ENCODE data around the gene NCF2. TPM values are rescaled to one million over a fixed set of nuclear protein-coding genes. Genes with fewer than 3 reads are reported as not detected.

NCF2 gene
- total RNA-seq, 1 donor from 2014 or later = not detected

- peaks cover 11% of the 10 kb centered on the region for H3K4me1 Mint-ChIP-seq
- no peak for TF ChIP-seq CTCF (conservative IDR thresholded peaks at IDR 0.05)
- no peak overlapping the region for H3K4me3 Mint-ChIP-seq
- H3K36me3 Mint-ChIP-seq (ENCODE audit: low read depth) = no peaks in the 10 kb centered on the region
- H3K27me3 Mint-ChIP-seq (ENCODE audit: low read depth) = no peaks in the 10 kb centered on the region
- no peaks in the 10 kb centered on the region for H3K9me3 Mint-ChIP-seq
- DNase-seq (ENCODE audit: low read depth, low spot score) = no peak
- peak overlapping the region; percentile 19 for H3K27ac Mint-ChIP-seq (ENCODE audit: unreplicated experiment)
These were observed 14.0 kb upstream of the NCF2 start for GRCh38 chr1:183604038-183604808.

- TF ChIP-seq CTCF (conservative IDR thresholded peaks at IDR 0.05) = no peak
- no peaks in the 10 kb centered on the region for H3K27me3 Mint-ChIP-seq (ENCODE audit: low read depth)
- DNase-seq (ENCODE audit: low read depth, low spot score) = no peak
- no peaks in the 10 kb centered on the region for H3K9me3 Mint-ChIP-seq
- no peaks in the 10 kb centered on the region for H3K36me3 Mint-ChIP-seq (ENCODE audit: low read depth)
- H3K4me3 Mint-ChIP-seq = no peak overlapping the region
- no peak overlapping the region for H3K27ac Mint-ChIP-seq (ENCODE audit: unreplicated experiment)
- H3K4me1 Mint-ChIP-seq = peaks cover 23% of the 10 kb centered on the region
These were observed 12.3 kb upstream of the NCF2 start for GRCh38 chr1:183602510-183602909.

GRCh38 chr1:183600634-183601033 lies 10.4 kb upstream of the NCF2 start:
- Mint-ChIP-seq H3K27me3 (ENCODE audit: low read depth) (no peaks in the 10 kb centered on the region), H3K36me3 (ENCODE audit: low read depth) (no peaks in the 10 kb centered on the region), H3K4me1 (peaks cover 23% of the 10 kb centered on the region), H3K27ac (ENCODE audit: unreplicated experiment) (no peak overlapping the region), H3K9me3 (no peaks in the 10 kb centered on the region), H3K4me3 (no peak overlapping the region)
- DNase-seq (ENCODE audit: low read depth, low spot score) = no peak
- no peak for TF ChIP-seq CTCF (conservative IDR thresholded peaks at IDR 0.05)

- Mint-ChIP-seq H3K4me1 (peaks cover 23% of the 10 kb centered on the region), H3K9me3 (no peaks in the 10 kb centered on the region), H3K27ac (ENCODE audit: unreplicated experiment) (no peak overlapping the region), H3K36me3 (ENCODE audit: low read depth) (no peaks in the 10 kb centered on the region), H3K4me3 (no peak overlapping the region), H3K27me3 (ENCODE audit: low read depth) (no peaks in the 10 kb centered on the region)
- no peak for DNase-seq (ENCODE audit: low read depth, low spot score)
- TF ChIP-seq CTCF (conservative IDR thresholded peaks at IDR 0.05) = no peak
These were observed 9.9 kb upstream of the NCF2 start for GRCh38 chr1:183600136-183600535.

GRCh38 chr1:183598386-183598785 lies 8.1 kb upstream of the NCF2 start:
- H3K27me3 Mint-ChIP-seq (ENCODE audit: low read depth) = no peaks in the 10 kb centered on the region
- H3K4me3 Mint-ChIP-seq = no peak overlapping the region
- no peak for DNase-seq (ENCODE audit: low read depth, low spot score)
- TF ChIP-seq CTCF (conservative IDR thresholded peaks at IDR 0.05) = no peak
- H3K9me3 Mint-ChIP-seq = no peaks in the 10 kb centered on the region
- no peaks in the 10 kb centered on the region for H3K36me3 Mint-ChIP-seq (ENCODE audit: low read depth)
- peak overlapping the region; percentile 16 for H3K27ac Mint-ChIP-seq (ENCODE audit: unreplicated experiment)
- peaks cover 16% of the 10 kb centered on the region for H3K4me1 Mint-ChIP-seq

All from neural crest cell (in vitro differentiated cells).